MCF 10A (cell line): ENCODE data around the gene KCNT1. TPM values are rescaled to one million over a fixed set of nuclear protein-coding genes. Genes with fewer than 3 reads are reported as not detected.

Experiments
- BruUV-seq: library from RNA; stranded (reverse); fragments of 400-500 nt; replicated peaks from 2 replicates; lab custom pipeline; 2021; lab: Mats Ljungman, UMichigan
- CTCF ChIA-PET: fragments of 300-600 bp; sonication (Branson Sonifier 250); formaldehyde crosslinking; extraction: SDS; loops from one replicate; lab custom pipeline; 2021; ENCODE audit warnings: antibody characterized with exemption, inconsistent platforms; lab: Yijun Ruan, JAX
- POLR2A ChIA-PET: fragments of 300-600, 350-650 bp; sonication (Branson Sonifier 250); formaldehyde crosslinking; extraction: SDS; loops from one replicate; lab custom pipeline; 2020; ENCODE audit warnings: antibody characterized with exemption, inconsistent platforms; lab: Yijun Ruan, JAX
- DNase-seq: peaks from one replicate; pipeline ENCODE4 v3.0.0-alpha.2; 2018; ENCODE audit not compliant: unreplicated experiment
- H3K27ac Mint-ChIP-seq: one replicate; pipeline ENCODE4 v1.8.0; 2022; ENCODE audit warnings: mild to moderate bottlenecking, low read depth, mixed read lengths; ENCODE audit not compliant: unreplicated experiment
- H3K27me3 Mint-ChIP-seq: one replicate; pipeline ENCODE4 v1.8.0; 2022; ENCODE audit warnings: mixed read lengths; ENCODE audit not compliant: insufficient read depth, unreplicated experiment
- H3K36me3 Mint-ChIP-seq: one replicate; pipeline ENCODE4 v1.8.0; 2022; ENCODE audit warnings: mild to moderate bottlenecking, moderate library complexity, mixed read lengths; ENCODE audit not compliant: insufficient read depth, unreplicated experiment
- H3K4me1 Mint-ChIP-seq: one replicate; pipeline ENCODE4 v1.8.0; 2022; ENCODE audit warnings: mixed read lengths; ENCODE audit not compliant: insufficient read depth, unreplicated experiment
- H3K4me3 Mint-ChIP-seq: one replicate; pipeline ENCODE4 v1.8.0; 2022; ENCODE audit warnings: mild to moderate bottlenecking, moderate library complexity, mixed read lengths; ENCODE audit not compliant: unreplicated experiment
- H3K9me3 Mint-ChIP-seq: one replicate; pipeline ENCODE4 v1.8.0; 2022; ENCODE audit warnings: mixed read lengths; ENCODE audit not compliant: unreplicated experiment
- CTCF ChIP-seq: fragments of 200-600 bp; IDR thresholded peaks from one replicate; pipeline ENCODE4 v1.8.0; 2022; ENCODE audit warnings: antibody characterized with exemption, mild to moderate bottlenecking; ENCODE audit not compliant: unreplicated experiment
- intact Hi-C: fragments of 100-400 bp; cut with micrococcal nuclease; formaldehyde crosslinking; loops from 2 replicates; pipeline ENCODE4 v1.14.1; 2022
- total RNA-seq: library from RNA; stranded (reverse); gene quantifications from 2 replicates; pipeline ENCODE4 v1.2.3, GENCODE V29; 2022

The KCNT1 gene
- total RNA-seq, 1 experiment from 2014 or later, result not detected

- no peak for TF ChIP-seq CTCF
These were observed 57.8 kb downstream of the KCNT1 start for GRCh38 chr9:135759676-135760300.

GRCh38 chr9:135760465-135760864 is 58.5 kb downstream of the KCNT1 start:
- Mint-ChIP-seq H3K4me3 (no peak overlapping the region), H3K9me3 (no peaks in the 10 kb centered on the region), H3K27ac (no peak overlapping the region), H3K27me3 (peaks cover 18% of the 10 kb centered on the region), H3K4me1 (no peaks in the 10 kb centered on the region), H3K36me3 (no peaks in the 10 kb centered on the region)
- no peak for DNase-seq
- intact Hi-C loops, result no loop called here
- ChIA-PET POLR2A (no interaction called here), CTCF (interaction anchor here (0.7 kb wide), 1 partner anchor 205 kb away, joined by 3 read pairs; no protein-coding TSS in a partner anchor)
- no TSS peak for BruUV-seq
- no peak for TF ChIP-seq CTCF

More at GRCh38 chr9:135759676-135760300, 57.8 kb downstream of the KCNT1 start:
- no peak overlapping the region for H3K4me3 Mint-ChIP-seq
- H3K27me3 Mint-ChIP-seq, result peaks cover 18% of the 10 kb centered on the region
- H3K36me3 Mint-ChIP-seq, result no peaks in the 10 kb centered on the region
- POLR2A ChIA-PET, result no interaction called here
- BruUV-seq, result no TSS peak
- CTCF ChIA-PET, result interaction anchor here (0.7 kb wide), 1 partner anchor 206 kb away, joined by 3 read pairs; no protein-coding TSS in a partner anchor
- no peak overlapping the region for H3K27ac Mint-ChIP-seq
- H3K9me3 Mint-ChIP-seq, result no peaks in the 10 kb centered on the region
- H3K4me1 Mint-ChIP-seq, result no peaks in the 10 kb centered on the region
- no peak for DNase-seq
- intact Hi-C loops, result no loop called here

- H3K9me3 Mint-ChIP-seq, result no peaks in the 10 kb centered on the region
- H3K36me3 Mint-ChIP-seq, result no peaks in the 10 kb centered on the region
- ChIA-PET CTCF (no interaction called here), POLR2A (no interaction called here)
- no peak for DNase-seq
- H3K4me1 Mint-ChIP-seq, result no peaks in the 10 kb centered on the region
- intact Hi-C loops, result no loop called here
- no peak overlapping the region for H3K27ac Mint-ChIP-seq
- peaks cover 18% of the 10 kb centered on the region for H3K27me3 Mint-ChIP-seq
- no peak overlapping the region for H3K4me3 Mint-ChIP-seq
- no peak for TF ChIP-seq CTCF
- no TSS peak for BruUV-seq
These were observed 59.3 kb downstream of the KCNT1 start for GRCh38 chr9:135761150-135761844.

GRCh38 chr9:135761845-135762168 is 59.8 kb downstream of the KCNT1 start:
- CTCF ChIA-PET, result no interaction called here
- H3K27ac Mint-ChIP-seq, result no peak overlapping the region
- no peak for DNase-seq
- H3K27me3 Mint-ChIP-seq, result peaks cover 18% of the 10 kb centered on the region
- no peaks in the 10 kb centered on the region for H3K9me3 Mint-ChIP-seq
- H3K36me3 Mint-ChIP-seq, result no peaks in the 10 kb centered on the region
- intact Hi-C loops, result no loop called here
- no peak for TF ChIP-seq CTCF
- no peak overlapping the region for H3K4me3 Mint-ChIP-seq
- BruUV-seq, result no TSS peak
- POLR2A ChIA-PET, result no interaction called here
- no peaks in the 10 kb centered on the region for H3K4me1 Mint-ChIP-seq
